Erythroblast (primary cell): ENCODE data around the gene DGKA.

ENCODE experiments used
- GATA1 ChIP-seq: IDR thresholded peaks from 2 replicates; pipeline ENCODE4 v1.6.1; 2011; ENCODE audit warnings: low read depth, mild to moderate bottlenecking, control low read depth, low read length, moderate library complexity
- POLR2A ChIP-seq: IDR thresholded peaks from 2 replicates; pipeline ENCODE4 v1.6.1; 2011; ENCODE audit warnings: mild to moderate bottlenecking, low read length

- no peak for TF ChIP-seq POLR2A
- TF ChIP-seq GATA1: no peak
Measured at GRCh38 chr12:55915482-55915859, 15.5 kb upstream of the DGKA start.
